Vagina (tissue), 2 donors: Measurements from ENCODE around the gene FAM107B. TPM values are rescaled to one million over a fixed set of nuclear protein-coding genes. Genes with fewer than 3 reads are reported as not detected.

Experiments
- DNase-seq, 2 donors: peaks; one replicate each; pipeline ENCODE4 v3.0.0-alpha.2; 2017; ENCODE audit errors: extremely low spot score in 2 of 2
- H3K27ac ChIP-seq: fragments of 200-600 bp; sonication (generic); one replicate; pipeline ENCODE4 v1.5.1; 2019
- H3K27me3 ChIP-seq: fragments of 200-600 bp; sonication (generic); one replicate; pipeline ENCODE4 v1.5.1; 2019
- H3K36me3 ChIP-seq, 2 donors: fragments of 200-600 bp; sonication (generic); one replicate each; pipeline ENCODE4 v1.5.1; 2017 to 2019
- H3K4me1 ChIP-seq: fragments of 200-600 bp; sonication (generic); one replicate; pipeline ENCODE4 v1.5.1; 2019
- H3K4me3 ChIP-seq, 2 donors: fragments of 200-600 bp; sonication (generic); 1 replicate in 1 of 2; 2 replicates in 1 of 2; pipeline ENCODE4 v1.5.1; 2016 to 2019
- H3K9me3 ChIP-seq: fragments of 200-600 bp; sonication (generic); one replicate; pipeline ENCODE4 v1.5.1; 2019
- CTCF ChIP-seq, 3 experiments: fragments of 450-650 bp in 2 of 3; fragments of 200-600 bp in 1 of 3; sonication (generic) in 1 of 3; IDR thresholded peaks; one replicate each; pipeline ENCODE4 v1.5.1; 2017 to 2019; ENCODE audit warnings: antibody characterized with exemption in 3 of 3, mild to moderate bottlenecking in 2 of 3, moderate library complexity in 2 of 3
- POLR2A ChIP-seq, 2 donors: fragments of 450-650 bp; IDR thresholded peaks; one replicate each; pipeline ENCODE4 v1.6.1; 2017; ENCODE audit warnings: antibody characterized with exemption in 2 of 2, mild to moderate bottlenecking in 2 of 2, moderate library complexity in 2 of 2
- POLR2AphosphoS5 ChIP-seq, 2 donors: sonication (generic); formaldehyde crosslinking; IDR thresholded peaks; one replicate each; pipeline ENCODE4 v1.9.0; 2017; ENCODE audit warnings: antibody characterized with exemption in 2 of 2, mild to moderate bottlenecking in 2 of 2, low read depth in 1 of 2; ENCODE audit not compliant: insufficient read depth in 1 of 2
- intact Hi-C: fragments of 100-400 bp; cut with DNase I; formaldehyde crosslinking; loops from one replicate; pipeline ENCODE4 v1.15.1; 2023
- total RNA-seq: library from RNA; depleted of rRNA; stranded (reverse); fragments of >200 nt; gene quantifications from one replicate; pipeline ENCODE4 v1.2.3, GENCODE V29; 2016

The FAM107B gene
- total RNA-seq, 1 donor from 2014 or later, result 33.4 TPM

- no peaks in the 10 kb centered on the region for H3K9me3 ChIP-seq
- intact Hi-C loops, result no loop called here
- no peaks in the 10 kb centered on the region for H3K4me1 ChIP-seq
- no peak overlapping the region for H3K4me3 ChIP-seq
- H3K36me3 ChIP-seq, result no peaks in the 10 kb centered on the region
- H3K27me3 ChIP-seq, result no peaks in the 10 kb centered on the region
- TF ChIP-seq CTCF (IDR thresholded peaks at IDR 0.05) (no peak), POLR2AphosphoS5 (IDR thresholded peaks at IDR 0.05; ENCODE audit: insufficient read depth in 1 of 2, low read depth in 1 of 2) (no peak), POLR2A (IDR thresholded peaks at IDR 0.05) (no peak)
- H3K27ac ChIP-seq, result no peak overlapping the region
- DNase-seq, result no peak
Observed at GRCh38 chr10:14810969-14811953, 36.6 kb upstream of the FAM107B start.

DNA sequence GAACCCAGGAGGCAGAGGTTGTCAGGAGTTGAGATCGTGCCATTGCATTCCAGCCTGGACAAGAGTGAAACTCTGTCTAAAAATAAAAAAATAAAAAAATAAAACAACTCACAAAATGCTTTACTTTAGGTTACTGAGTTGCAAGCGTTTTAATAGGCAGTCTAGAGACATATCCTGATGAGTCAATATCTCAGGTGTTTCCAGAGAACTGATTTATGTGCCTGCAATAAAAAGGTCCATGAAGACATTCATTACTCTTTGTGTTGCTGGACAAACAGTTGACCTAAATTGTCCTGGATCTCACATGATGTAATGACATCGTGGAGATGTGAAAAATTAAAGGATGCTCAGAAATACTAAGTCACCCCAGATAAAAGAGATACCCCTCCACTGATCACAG lies 31.6 kb upstream of the FAM107B start:
- intact Hi-C loops, result no loop called here
- TF ChIP-seq POLR2A (IDR thresholded peaks at IDR 0.05), result no peak
- no peak for TF ChIP-seq POLR2AphosphoS5 (IDR thresholded peaks at IDR 0.05; ENCODE audit: insufficient read depth in 1 of 2, low read depth in 1 of 2)
- no peak for TF ChIP-seq CTCF (IDR thresholded peaks at IDR 0.05)
- Histone ChIP-seq H3K27ac (no peak overlapping the region), H3K4me1 (no peaks in the 10 kb centered on the region), H3K4me3 (no peak overlapping the region), H3K9me3 (no peaks in the 10 kb centered on the region), H3K27me3 (no peaks in the 10 kb centered on the region), H3K36me3 (no peaks in the 10 kb centered on the region)
- no peak for DNase-seq

DNA sequence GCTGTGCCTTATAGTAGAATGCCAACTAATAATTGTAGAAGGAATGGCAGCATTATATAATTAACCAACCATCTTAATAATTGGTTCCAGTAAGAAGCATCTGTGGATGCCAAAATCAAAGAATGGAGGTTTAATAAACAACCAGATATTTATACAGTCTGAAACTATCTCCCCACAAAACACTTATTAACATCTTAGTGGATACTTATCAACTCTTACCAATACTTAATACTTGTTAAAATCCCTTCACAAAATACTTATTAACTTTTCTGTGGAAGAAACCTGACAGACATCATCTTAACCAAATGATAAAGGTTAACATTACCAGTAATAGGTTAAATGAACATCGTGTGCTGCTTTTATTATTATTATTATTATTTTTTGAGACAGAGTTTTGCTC lies 29.1 kb upstream of the FAM107B start:
- Histone ChIP-seq H3K27me3 (no peaks in the 10 kb centered on the region), H3K9me3 (no peaks in the 10 kb centered on the region), H3K4me3 (no peak overlapping the region), H3K4me1 (no peaks in the 10 kb centered on the region), H3K27ac (no peak overlapping the region), H3K36me3 (no peaks in the 10 kb centered on the region)
- no peak for DNase-seq
- intact Hi-C loops, result no loop called here
- TF ChIP-seq POLR2A (IDR thresholded peaks at IDR 0.05) (no peak), POLR2AphosphoS5 (IDR thresholded peaks at IDR 0.05; ENCODE audit: insufficient read depth in 1 of 2, low read depth in 1 of 2) (no peak), CTCF (IDR thresholded peaks at IDR 0.05) (no peak)

DNA sequence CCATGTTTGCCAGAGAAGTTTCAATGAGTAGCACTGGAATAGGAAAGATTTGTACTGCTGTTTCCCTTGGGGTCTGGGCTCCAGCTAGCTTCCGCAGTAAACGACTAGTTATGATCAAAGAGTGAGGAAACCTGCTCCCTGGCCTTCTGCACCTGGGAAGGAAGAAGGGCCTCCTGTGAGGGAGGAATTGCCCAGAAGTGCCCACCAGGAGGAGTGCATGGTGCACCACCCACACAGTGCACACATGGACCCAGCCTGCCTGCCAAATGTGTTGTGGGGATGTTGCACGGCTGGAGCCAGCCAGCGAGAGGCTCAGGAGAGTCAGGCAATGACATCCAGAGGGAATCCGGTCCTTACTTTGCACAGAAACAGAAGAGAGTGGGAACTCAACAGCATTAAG lies 27.0 kb upstream of the FAM107B start:
- no peaks in the 10 kb centered on the region for H3K4me1 ChIP-seq
- H3K27ac ChIP-seq, result no peak overlapping the region
- H3K27me3 ChIP-seq, result no peaks in the 10 kb centered on the region
- no peaks in the 10 kb centered on the region for H3K36me3 ChIP-seq
- TF ChIP-seq CTCF (IDR thresholded peaks at IDR 0.05) (no peak), POLR2AphosphoS5 (IDR thresholded peaks at IDR 0.05; ENCODE audit: insufficient read depth in 1 of 2, low read depth in 1 of 2) (no peak), POLR2A (IDR thresholded peaks at IDR 0.05) (no peak)
- H3K4me3 ChIP-seq, result no peak overlapping the region
- no peaks in the 10 kb centered on the region for H3K9me3 ChIP-seq
- intact Hi-C loops, result no loop called here
- DNase-seq, result no peak

DNA sequence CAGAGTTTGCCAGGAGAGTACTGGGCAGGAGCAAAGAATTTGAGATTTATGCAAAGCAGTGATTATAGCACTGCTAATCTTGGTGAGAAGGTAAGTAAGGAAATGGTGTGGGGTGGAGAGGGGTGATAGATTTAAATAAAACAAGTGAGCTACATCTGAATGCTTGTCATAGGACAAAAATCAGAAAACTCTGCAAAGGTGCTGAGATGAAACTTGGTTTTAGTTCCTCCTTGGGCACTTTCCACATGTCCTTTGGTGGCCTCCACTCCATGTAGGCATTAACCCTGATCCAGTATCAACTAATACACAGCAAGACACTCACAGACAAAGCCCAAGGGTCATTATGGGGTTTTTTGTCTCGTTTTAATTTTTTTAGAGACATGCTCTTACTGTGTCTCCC lies 25.7 kb upstream of the FAM107B start:
- Histone ChIP-seq H3K27me3 (no peaks in the 10 kb centered on the region), H3K4me1 (no peaks in the 10 kb centered on the region), H3K36me3 (no peaks in the 10 kb centered on the region), H3K4me3 (no peak overlapping the region), H3K9me3 (no peaks in the 10 kb centered on the region), H3K27ac (no peak overlapping the region)
- TF ChIP-seq POLR2AphosphoS5 (IDR thresholded peaks at IDR 0.05; ENCODE audit: insufficient read depth in 1 of 2, low read depth in 1 of 2), result no peak
- no peak for TF ChIP-seq CTCF (IDR thresholded peaks at IDR 0.05)
- intact Hi-C loops, result no loop called here
- DNase-seq, result no peak
